GM12875 (cell line): ENCODE measurements around the gene CLECL1.
"Not testable (repeated sequence)": the region's sequence is repeated elsewhere in the genome, so short reads cannot be mapped to it uniquely, and the experiment has no call there.

Source experiments
- H3K4me3 ChIP-seq: one replicate; pipeline ENCODE4 v1.5.1; 2011; ENCODE audit warnings: low read depth, low read length, control low read depth
- CTCF ChIP-seq: IDR thresholded peaks from 2 replicates; pipeline ENCODE4 v1.5.1; 2011; ENCODE audit warnings: low read depth, mild to moderate bottlenecking, control low read depth, inconsistent platforms, low read length, moderate library complexity, borderline replicate concordance; ENCODE audit not compliant: insufficient read depth

Gene CLECL1

GRCh38 chr12:9687228-9687627, 45.7 kb downstream of the CLECL1 start:
- no peak for TF ChIP-seq CTCF
- H3K4me3 ChIP-seq: no peak overlapping the region

GRCh38 chr12:9685915-9686314, 47.0 kb downstream of the CLECL1 start:
- no peak for TF ChIP-seq CTCF
- no peak overlapping the region for H3K4me3 ChIP-seq

GRCh38 chr12:9685366-9685765, 47.5 kb downstream of the CLECL1 start:
- not testable (repeated sequence) for H3K4me3 ChIP-seq

GRCh38 chr12:9682949-9683348, 49.9 kb downstream of the CLECL1 start:
- not testable (repeated sequence) for H3K4me3 ChIP-seq

GRCh38 chr12:9682508-9682907, 50.4 kb downstream of the CLECL1 start:
- H3K4me3 ChIP-seq: not testable (repeated sequence)

GRCh38 chr12:9674226-9674590, 58.7 kb downstream of the CLECL1 start:
- no peak overlapping the region for H3K4me3 ChIP-seq
- TF ChIP-seq CTCF: no peak

GRCh38 chr12:9673404-9674225, 59.3 kb downstream of the CLECL1 start:
- peak overlapping the region; percentile 8 for H3K4me3 ChIP-seq
- no peak for TF ChIP-seq CTCF
